ENCODE data around the gene TRAPPC14.
"Not testable (repeated sequence)": the region's sequence is repeated elsewhere in the genome, so short reads cannot be mapped to it uniquely, and the experiment has no call there.

The TRAPPC14 gene

DNA sequence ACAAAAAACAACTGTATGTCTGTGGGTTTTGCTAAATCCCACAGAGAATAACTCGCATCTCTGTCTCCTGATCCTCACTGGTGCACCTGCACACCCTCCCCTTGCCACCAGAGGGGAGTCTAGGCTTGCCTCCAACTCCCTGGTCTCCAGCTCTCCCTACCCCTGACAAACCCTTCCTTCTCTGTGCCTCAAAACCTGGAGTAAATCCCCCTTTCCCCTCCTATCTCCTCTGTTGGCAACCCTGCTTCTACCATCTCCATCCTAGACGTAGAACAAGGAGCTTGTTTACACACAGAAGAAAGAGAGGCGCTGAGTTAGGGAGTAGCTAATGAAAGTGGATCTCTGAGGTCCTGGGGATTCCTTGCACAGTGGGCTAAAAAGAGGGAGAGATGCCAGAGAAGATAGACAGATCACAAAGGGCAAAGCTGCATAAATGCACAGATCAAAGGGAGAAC is 25.8 kb downstream of the TRAPPC14 start:
- TF ChIP-seq, protein P1, sequence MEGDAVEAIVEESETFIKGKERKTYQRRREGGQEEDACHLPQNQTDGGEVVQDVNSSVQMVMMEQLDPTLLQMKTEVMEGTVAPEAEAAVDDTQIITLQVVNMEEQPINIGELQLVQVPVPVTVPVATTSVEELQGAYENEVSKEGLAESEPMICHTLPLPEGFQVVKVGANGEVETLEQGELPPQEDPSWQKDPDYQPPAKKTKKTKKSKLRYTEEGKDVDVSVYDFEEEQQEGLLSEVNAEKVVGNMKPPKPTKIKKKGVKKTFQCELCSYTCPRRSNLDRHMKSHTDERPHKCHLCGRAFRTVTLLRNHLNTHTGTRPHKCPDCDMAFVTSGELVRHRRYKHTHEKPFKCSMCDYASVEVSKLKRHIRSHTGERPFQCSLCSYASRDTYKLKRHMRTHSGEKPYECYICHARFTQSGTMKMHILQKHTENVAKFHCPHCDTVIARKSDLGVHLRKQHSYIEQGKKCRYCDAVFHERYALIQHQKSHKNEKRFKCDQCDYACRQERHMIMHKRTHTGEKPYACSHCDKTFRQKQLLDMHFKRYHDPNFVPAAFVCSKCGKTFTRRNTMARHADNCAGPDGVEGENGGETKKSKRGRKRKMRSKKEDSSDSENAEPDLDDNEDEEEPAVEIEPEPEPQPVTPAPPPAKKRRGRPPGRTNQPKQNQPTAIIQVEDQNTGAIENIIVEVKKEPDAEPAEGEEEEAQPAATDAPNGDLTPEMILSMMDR (IDR thresholded peaks at IDR 0.05; ENCODE audit: extremely low read depth, insufficient read depth, missing control alignments) = peak; percentile 97
- in situ Hi-C loops (cut with MboI; ENCODE audit: low pct_unique_long_range_greater_than_20kb, low sequenced_read_pairs, unreplicated experiment) = loop anchor here (10.0 kb wide), 1 partner anchor 212 kb away; no protein-coding TSS in a partner anchor

DNA sequence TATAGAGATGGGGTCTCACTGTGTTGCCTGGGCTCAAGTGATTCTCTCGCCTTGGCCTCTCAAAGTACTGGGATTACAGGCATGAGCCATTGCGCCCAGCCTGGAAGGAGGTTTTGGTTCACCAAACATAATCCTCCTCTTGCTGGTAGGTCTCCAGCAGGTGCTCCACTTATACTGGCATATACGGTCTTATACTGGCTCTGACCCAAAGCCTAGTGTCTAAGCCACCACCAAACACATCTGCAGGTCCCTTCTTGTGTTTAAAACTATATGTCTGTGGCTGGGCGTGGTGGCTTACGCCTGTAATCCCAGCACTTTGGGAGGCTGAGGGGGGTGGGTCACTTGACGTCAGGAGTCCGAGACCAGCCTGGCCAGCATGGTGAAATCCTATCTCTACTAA is 26.4 kb downstream of the TRAPPC14 start:
- TF ChIP-seq, protein P1 (IDR thresholded peaks at IDR 0.05; ENCODE audit: extremely low read depth, insufficient read depth, missing control alignments) = peak; percentile 2
- DNase-seq (ENCODE audit: low spot score) = no peak
- in situ Hi-C loops (cut with MboI; ENCODE audit: low pct_unique_long_range_greater_than_20kb, low sequenced_read_pairs, unreplicated experiment) = loop anchor here (10.0 kb wide), 1 partner anchor 213 kb away; no protein-coding TSS in a partner anchor

More for the DNA sequence above, 25.8 kb downstream of the TRAPPC14 start:
- peak; percentile 80 for DNase-seq (ENCODE audit: low spot score)

DNA sequence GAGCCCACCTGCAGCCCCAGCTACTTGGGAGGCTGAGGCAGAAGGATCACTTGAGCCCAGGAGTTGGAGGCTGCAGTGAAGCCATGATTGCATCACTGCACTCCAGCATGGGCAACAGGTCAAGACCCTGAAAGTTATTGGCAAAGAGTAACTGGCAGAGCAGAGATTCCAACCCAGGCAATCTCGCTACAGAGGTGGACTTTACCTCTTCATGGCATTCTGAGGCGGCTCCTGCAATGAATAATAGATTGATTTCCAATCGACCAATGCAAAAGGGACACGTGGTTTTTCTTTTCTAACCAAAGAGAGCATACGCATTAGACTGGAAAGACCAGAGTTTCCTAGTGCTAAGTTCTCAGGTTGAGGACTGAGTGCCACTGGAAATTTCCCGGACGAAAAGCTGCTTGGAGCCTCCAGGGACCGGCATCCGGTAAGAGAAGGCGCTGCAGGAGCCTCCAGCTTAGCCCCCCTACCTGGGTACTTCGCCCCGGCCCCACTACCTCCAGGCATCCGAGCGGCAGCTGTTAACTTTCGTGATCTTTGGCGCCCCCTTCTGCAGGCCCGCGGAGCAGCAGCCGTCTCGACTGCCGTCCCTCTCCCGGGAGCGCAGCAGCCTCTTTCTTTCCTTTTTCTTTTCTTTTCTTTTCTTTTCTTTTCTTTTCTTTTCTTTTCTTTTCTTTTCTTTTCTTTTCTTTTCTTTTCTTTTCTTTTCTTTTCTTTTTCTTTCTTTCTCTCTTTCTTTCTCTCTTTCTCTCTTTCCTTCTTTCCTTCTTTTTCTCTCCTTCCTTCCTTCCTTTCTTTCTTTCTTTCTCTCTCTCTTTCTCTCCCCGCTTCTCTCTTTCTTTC is 27.7 kb downstream of the TRAPPC14 start:
- TF ChIP-seq, protein P1 (IDR thresholded peaks at IDR 0.05; ENCODE audit: extremely low read depth, insufficient read depth, missing control alignments) = peak; percentile 94
- peak; percentile 83 for DNase-seq (ENCODE audit: low spot score)
- in situ Hi-C loops (cut with MboI; ENCODE audit: low pct_unique_long_range_greater_than_20kb, low sequenced_read_pairs, unreplicated experiment) = loop anchor here (10.0 kb wide), 1 partner anchor 214 kb away; no protein-coding TSS in a partner anchor

DNA sequence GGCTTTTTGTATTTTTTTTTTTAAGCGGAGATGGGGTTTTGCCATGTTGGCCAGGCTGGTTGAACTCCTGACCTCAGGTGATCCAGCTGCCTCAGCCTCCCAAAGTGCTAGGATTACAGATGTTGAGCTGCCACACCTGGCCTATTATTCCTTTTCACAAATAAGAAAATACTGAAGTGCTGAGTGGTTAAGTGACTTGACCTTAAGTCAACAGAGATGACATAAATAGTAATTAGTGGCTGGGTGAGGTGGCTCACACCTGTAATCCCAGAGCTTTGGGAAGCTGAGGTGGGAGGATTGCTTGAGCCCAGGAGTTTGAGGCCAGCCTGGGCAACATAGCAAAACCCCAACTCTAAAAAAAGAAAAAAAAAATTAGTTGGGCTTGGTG is 28.3 kb downstream of the TRAPPC14 start:
- in situ Hi-C loops (cut with MboI; ENCODE audit: low pct_unique_long_range_greater_than_20kb, low sequenced_read_pairs, unreplicated experiment) = loop anchor here (10.0 kb wide), 1 partner anchor 215 kb away; no protein-coding TSS in a partner anchor
- not testable (repeated sequence) for DNase-seq (ENCODE audit: low spot score)

DNA sequence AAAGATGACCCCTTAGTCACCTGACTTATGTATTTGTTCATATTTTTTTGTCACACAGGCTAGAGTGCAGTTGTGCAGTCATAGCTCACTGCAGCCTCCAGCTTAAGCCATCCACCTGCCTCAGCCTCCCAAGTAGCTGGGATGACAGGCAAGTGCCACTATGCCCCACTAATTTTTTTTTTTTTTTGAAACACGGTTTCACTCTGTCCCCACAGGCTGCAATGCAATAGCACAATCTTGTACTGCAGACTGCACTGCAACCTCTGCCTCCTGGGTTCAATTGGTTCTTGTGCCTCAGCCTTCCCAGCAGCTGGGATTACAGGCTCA is 29.9 kb downstream of the TRAPPC14 start:
- DNase-seq (ENCODE audit: low spot score) = no peak
- TF ChIP-seq, protein P1 (IDR thresholded peaks at IDR 0.05; ENCODE audit: extremely low read depth, insufficient read depth, missing control alignments) = no peak
- in situ Hi-C loops (cut with MboI; ENCODE audit: low pct_unique_long_range_greater_than_20kb, low sequenced_read_pairs, unreplicated experiment) = no loop called here

DNA sequence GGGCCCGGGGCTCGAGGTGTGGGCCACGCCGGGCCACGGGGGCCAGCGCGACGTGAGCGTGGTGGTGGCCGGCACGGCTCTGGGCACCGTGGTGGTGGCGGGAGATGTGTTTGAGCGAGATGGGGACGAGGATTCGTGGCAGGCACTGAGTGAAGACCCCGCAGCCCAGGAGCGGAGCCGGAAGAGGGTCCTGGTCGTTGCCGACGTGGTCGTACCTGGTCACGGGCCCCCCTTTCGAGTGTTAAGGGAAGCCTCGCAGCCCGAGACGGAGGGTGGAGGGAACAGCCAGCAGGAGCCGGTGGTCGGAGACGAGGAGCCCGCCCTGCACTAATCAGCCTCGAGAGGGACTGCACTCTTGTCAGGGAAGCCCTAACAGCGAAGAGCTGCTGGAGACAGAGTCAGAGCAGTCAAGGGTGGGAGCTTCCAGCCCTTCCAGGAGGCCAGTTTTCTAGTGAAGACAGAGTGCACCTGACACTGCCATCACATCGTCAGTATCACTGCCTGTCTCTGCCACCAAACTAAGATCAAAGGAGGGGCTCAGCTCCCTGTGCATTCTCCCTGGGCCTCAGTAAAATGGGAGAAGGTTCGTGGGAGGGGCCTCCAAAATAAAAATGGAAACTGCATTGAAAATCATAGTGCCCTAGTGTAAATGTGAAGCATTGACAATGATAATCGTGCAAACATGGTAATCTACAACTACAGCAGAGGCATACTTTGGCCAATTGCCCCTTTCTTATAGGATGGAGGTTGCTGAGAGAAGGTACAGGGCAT is 30.5 kb downstream of the TRAPPC14 start:
- DNase-seq (ENCODE audit: low spot score) = peak; percentile 47
- in situ Hi-C loops (cut with MboI; ENCODE audit: low pct_unique_long_range_greater_than_20kb, low sequenced_read_pairs, unreplicated experiment) = no loop called here
- TF ChIP-seq, protein P1 (IDR thresholded peaks at IDR 0.05; ENCODE audit: extremely low read depth, insufficient read depth, missing control alignments) = no peak
